GM18867 (cell line): Measurements from ENCODE around the gene SLBP.

Experiments used
- ATAC-seq: cut with Tn5 transposase; IDR thresholded peaks from one replicate; pipeline ENCODE4 v1.9.1; 2021; ENCODE audit warnings: mild to moderate bottlenecking, moderate library complexity; ENCODE audit not compliant: unreplicated experiment

Gene SLBP

DNA sequence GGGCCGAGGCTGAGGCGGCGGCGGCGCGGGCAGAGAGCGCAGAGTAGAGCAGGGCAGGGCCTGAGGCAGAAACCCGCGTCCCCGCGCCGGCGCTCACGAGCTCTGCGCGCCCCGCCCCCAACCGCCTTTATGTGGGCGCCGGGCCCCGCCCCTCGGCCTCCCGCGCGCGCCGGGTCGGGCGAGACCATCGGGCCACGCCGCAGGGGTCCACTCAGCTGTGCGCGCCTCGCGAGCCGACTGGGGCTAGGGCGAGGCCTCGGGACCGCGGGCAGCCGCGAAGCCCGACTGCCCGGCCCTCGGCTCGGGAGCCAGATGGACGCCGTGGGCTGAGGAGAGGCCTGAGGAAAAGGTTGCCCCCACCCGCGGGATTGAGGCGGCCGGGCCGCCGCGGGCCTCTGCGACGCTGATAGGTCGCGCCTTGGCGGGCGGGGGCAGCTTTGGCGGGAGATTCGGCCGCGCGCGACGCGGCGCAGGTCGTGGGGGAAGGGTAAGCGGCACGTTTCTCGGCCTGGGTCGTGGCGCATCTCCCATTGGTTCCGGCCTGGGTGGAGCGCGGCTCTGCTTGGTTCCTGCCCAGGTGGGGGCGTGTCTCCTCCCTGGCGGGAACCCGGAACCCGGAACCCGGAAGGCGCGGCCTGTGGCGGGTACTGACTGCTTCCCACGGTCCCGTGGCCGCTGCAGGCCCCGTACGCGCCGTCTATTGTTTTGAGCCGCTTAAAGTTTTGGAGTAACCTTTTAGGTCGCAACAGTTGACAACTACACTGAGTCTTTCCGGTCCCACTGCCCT lies at the start of gene SLBP:
SLBP (minus strand) TSS at position 104 of the 787 bp plus-strand sequence. CDS start 131 bp downstream, outside the sequence.
- peak; percentile 70 for ATAC-seq

DNA sequence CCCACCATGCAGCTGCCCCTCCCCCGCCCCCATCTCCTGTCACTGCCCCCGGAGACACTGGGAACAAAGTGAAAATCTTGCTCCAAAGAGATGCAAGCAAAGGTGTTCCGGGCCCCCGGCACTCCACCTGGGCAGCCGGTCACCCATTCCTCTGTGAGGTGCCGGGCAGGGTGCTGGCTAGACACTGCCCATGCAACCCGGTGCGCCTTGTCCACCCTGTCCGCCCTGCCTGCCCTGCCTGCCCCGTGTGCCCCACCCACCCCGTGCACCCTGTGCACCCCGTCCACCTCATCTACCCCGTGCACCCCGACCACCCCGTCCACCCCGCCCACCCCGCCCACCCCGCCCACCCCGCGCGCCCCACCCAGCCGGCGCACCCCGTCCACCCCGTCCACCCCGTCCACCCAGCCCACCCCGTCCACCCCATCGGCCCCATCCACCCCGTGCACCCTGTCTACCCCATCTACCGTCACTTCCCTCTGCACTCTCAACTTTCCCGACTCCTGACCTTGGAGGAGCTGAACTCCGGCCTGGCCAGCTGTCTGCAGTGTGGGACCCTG lies 49.1 kb upstream of the SLBP start:
- ATAC-seq, result no peak

- ATAC-seq, result no peak
These were observed 48.5 kb upstream of the SLBP start for GRCh38 chr4:1760521-1761071.

GRCh38 chr4:1759818-1760223 lies 47.7 kb upstream of the SLBP start:
- no peak for ATAC-seq

GRCh38 chr4:1759170-1759817 lies 47.2 kb upstream of the SLBP start:
- no peak for ATAC-seq

GRCh38 chr4:1758306-1759121 lies 46.4 kb upstream of the SLBP start:
- no peak for ATAC-seq

- ATAC-seq, result no peak
These were observed 45.7 kb upstream of the SLBP start for GRCh38 chr4:1757836-1758235.

DNA sequence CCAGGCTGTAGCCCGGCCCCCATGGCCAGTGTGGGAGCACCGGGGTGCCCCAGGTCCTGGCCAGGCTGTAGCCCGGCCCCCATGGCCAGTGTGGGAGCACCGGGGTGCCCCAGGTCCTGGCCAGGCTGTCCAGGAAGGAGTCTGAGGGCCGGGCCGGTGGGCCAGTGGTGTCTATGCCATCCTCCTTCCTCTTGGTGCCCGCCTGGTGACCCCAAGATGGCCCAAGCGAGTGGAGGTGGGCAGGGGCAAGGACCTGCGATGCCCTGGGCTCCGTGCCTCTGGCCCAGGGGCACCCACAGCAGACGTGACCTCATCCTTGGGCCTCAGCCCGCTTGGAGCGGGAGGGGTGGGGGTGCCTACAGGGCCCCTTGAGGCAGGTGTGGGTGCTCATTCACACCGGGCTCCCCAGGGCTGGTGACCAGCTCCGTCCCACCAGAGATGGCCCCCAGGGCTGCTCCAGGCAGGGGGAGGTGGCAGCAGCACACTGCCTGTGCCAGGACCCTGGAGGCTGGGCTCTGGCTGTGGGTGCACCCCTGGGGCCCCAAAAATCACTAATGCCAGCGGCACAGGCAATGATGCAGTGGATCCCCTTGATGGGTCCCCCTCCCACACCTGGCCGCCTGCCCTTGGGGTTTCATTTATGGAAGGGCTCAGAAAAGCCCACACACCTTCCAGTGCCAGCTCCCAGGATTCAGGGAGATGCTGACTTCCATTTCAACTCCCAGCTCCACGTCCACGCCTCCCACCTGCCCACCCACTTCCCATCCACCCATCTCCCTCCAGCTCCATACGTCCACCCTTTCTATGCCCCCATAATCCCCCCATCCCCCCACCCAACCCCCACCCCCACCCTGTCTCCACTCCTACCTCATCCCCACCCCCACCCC lies 45.0 kb upstream of the SLBP start:
- no peak for ATAC-seq

DNA sequence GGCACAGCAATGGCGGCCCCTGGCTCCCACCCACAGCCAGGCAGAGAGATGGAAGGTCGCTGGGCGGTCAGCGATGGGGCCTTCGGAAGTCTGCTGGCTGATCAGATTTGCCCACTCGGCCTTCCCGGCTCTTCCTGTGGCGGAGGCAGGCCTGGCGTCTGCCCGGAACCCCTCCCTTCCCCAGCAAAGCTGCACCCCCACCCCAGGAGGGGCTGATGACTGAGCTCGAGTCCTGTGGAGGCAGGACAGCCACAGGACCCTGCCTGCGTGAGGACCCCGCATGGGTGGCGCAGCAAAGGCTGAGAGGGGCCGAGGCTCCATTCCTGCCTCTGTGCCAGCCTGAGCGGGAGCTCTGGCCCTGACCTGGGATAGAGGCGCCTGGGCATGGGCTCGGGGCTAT lies 44.0 kb upstream of the SLBP start:
- no peak for ATAC-seq

GRCh38 chr4:1755297-1755696 lies 43.2 kb upstream of the SLBP start:
- no peak for ATAC-seq

DNA sequence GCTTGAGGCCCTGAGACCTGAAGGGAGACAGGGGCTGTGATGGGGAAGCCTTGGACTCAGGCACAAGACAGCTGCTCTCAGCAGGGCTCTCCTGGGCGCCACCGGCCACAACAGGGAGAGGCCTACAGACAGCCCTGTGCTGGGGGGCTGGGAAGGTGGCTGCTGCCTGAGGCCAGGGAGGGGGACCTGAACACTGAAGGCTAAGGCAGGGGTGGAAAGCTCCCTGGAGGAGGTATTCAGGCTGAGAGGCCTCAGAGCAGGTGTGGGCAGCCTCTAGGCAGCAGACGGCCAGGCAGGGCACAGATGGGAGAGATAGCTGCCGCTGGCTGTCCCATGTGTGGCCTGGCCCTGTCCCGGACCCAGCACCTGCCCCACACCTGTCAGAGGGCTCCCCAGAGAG lies 42.2 kb upstream of the SLBP start:
- ATAC-seq, result no peak

- no peak for ATAC-seq
These were observed 41.7 kb upstream of the SLBP start for GRCh38 chr4:1753697-1754311.

GRCh38 chr4:1753294-1753696 lies 41.2 kb upstream of the SLBP start:
- ATAC-seq, result no peak

DNA sequence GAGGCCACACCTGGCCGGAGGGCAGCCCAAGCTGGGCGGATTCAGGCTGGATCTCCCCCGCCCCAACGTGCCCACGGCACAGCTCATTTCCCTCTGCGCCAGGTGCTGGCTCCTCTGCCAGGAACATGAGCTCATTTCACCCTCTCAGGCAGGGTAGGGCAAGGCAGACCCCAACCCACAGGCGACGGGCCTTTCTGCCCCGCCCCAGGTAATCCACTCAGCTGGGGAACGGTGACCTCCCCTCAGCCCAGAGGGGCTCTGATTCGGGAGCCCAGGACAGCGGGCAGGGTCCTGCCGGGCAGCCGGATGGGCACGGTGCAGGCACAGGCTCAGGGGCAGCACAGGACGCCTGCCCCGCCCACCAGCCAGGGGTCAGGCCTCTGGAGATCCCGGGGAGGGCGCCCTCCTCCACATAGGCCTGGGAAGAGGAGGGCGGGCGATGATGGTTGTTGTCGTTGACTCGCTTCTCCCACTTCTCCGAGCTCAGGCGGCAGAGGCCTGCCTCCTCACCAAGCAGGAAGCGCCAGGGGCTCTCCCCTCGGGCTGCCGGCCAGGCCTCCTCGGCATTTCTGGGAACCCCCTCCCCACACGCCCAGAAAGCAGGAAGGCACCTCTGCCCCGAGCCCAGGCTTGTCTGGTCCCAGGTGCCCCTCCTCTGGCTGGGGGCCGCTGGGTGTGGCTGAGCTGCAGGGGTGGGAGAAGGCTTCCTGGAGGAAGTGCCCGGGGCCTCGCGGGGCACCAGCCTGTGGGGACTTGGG lies 40.3 kb upstream of the SLBP start:
- no peak for ATAC-seq

- ATAC-seq, result no peak
These were observed 39.8 kb upstream of the SLBP start for GRCh38 chr4:1751919-1752283.

DNA sequence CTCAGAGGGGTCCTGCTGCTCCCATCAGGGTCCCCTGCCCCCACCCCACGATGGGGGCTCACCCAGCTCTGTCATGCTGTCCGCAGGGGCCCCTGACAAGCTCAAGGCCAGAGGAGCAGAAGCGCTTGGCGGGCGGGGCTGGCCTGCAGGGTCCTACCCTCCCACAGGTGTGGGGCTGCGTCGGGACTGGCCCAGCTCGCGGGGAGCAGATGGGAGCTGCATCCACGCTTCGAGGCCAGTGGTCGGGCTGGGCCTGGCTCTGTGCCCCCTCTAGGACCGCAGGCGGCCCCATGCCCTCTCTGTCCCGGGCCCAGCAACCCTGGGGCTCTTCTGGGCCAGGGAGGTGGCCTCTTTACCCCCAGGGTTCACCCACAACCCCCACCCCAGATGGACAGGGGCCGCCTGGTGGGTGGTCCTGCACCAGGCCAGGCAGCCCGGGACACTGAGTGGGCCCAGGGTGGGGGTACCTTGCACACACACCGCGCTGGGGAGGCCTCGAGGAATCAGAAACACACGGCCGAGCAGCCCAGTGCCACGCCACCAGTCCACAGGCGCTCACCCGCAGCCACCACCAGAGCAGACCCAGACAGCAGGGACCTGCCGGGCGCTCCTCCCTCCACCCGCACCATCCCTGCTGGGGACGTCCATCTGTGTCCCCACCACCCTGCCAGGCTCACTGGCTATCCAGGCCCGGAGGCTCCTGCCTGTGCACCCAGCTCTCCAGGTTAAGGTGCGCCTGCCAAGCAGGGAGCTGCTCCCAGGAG lies 39.2 kb upstream of the SLBP start:
- no peak for ATAC-seq

DNA sequence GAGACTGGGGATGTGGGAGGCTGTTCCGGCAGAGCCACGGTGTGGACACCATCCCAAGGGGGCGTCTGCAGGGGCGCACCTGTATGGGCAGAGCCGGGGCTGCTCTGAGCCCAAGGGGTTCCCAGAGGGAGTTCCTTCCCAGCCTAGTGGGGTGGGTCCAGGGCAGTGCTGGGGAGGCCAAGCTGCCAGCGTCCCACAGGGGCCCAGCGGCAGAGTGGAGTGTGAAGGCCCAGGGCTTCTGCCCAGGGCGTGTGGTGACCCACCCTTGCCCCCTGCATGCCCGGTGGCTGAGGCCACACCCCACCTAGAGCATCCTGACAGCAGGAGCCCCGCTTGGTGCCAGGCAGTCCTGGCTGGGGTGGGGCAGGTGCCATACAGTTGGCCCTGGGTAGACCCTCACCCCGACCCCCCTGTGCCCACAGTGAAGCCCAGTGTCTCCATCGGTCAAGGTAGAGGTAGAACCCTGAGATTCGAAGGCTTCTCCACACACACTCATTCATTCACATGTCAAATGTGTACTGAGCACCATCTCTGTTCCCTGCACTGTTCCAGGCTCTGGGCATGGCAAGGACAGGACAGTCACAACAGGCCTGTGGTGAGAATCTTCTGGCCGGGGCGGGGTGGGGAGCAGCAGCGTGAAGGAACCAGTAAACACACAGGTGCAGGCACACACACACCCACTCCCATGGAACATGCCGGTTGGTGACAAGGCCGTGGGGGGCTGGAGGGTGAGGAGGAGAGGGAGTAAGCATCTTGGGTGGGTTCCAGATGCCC lies 38.4 kb upstream of the SLBP start:
- no peak for ATAC-seq
